Activated CD8-positive, alpha-beta memory T cell treated with anti-CD3 and anti-CD28 coated beads, Interleukin-2, amount 50 U/mL, for 48 hours (primary cell): ENCODE results near the gene NRSN1.

Source experiments
- DNase-seq: peaks from one replicate; pipeline ENCODE4 v3.0.0-alpha.2; 2020

NRSN1 gene

GRCh38 chr6:24145690-24146131 lies 19.7 kb downstream of the NRSN1 start:
- no peak for DNase-seq

- no peak for DNase-seq
These were observed 20.9 kb downstream of the NRSN1 start for GRCh38 chr6:24146871-24147270.

- no peak for DNase-seq
These were observed 21.6 kb downstream of the NRSN1 start for GRCh38 chr6:24147511-24148153.

- no peak for DNase-seq
These were observed 22.1 kb downstream of the NRSN1 start for GRCh38 chr6:24148154-24148570.

- DNase-seq: no peak
These were observed 22.7 kb downstream of the NRSN1 start for GRCh38 chr6:24148684-24149083.

- no peak for DNase-seq
These were observed 23.3 kb downstream of the NRSN1 start for GRCh38 chr6:24149296-24149695.

- DNase-seq: no peak
These were observed 23.8 kb downstream of the NRSN1 start for GRCh38 chr6:24149836-24150235.

GRCh38 chr6:24152014-24152413 lies 26.0 kb downstream of the NRSN1 start:
- DNase-seq: no peak

- no peak for DNase-seq
These were observed 28.1 kb downstream of the NRSN1 start for GRCh38 chr6:24154121-24154520.

GRCh38 chr6:24157886-24158285 lies 31.9 kb downstream of the NRSN1 start:
- DNase-seq: no peak

- DNase-seq: no peak
These were observed 57.6 kb downstream of the NRSN1 start for GRCh38 chr6:24183584-24183983.

GRCh38 chr6:24186349-24186748 lies 60.3 kb downstream of the NRSN1 start:
- DNase-seq: no peak

- DNase-seq: no peak
These were observed 62.1 kb downstream of the NRSN1 start for GRCh38 chr6:24187965-24188577.

GRCh38 chr6:24188578-24189080 lies 62.6 kb downstream of the NRSN1 start:
- no peak for DNase-seq

- DNase-seq: no peak
These were observed 65.3 kb downstream of the NRSN1 start for GRCh38 chr6:24191346-24191745.

- no peak for DNase-seq
These were observed 67.3 kb downstream of the NRSN1 start for GRCh38 chr6:24193364-24193763.

- no peak for DNase-seq
These were observed 69.1 kb downstream of the NRSN1 start for GRCh38 chr6:24194978-24195700.

GRCh38 chr6:24195836-24196597 lies 70.0 kb downstream of the NRSN1 start:
- DNase-seq: no peak
